ENCODE results near the gene SLBP.

The SLBP gene

GRCh38 chr4:1712216-1713002, at the start of gene SLBP:
SLBP (minus strand) TSS chr4:1712319; CDS start chr4:1712188, 131 bp downstream.
- DNase-seq = peak; percentile 99

GRCh38 chr4:1761130-1761689, 49.1 kb upstream of the SLBP start:
- no peak for DNase-seq

GRCh38 chr4:1760521-1761071, 48.5 kb upstream of the SLBP start:
- no peak for DNase-seq

GRCh38 chr4:1759818-1760223, 47.7 kb upstream of the SLBP start:
- no peak for DNase-seq

GRCh38 chr4:1759170-1759817, 47.2 kb upstream of the SLBP start:
- DNase-seq = no peak

- DNase-seq = no peak
These were observed 46.4 kb upstream of the SLBP start for GRCh38 chr4:1758306-1759121.

- no peak for DNase-seq
These were observed 45.7 kb upstream of the SLBP start for GRCh38 chr4:1757836-1758235.

- DNase-seq = no peak
These were observed 45.0 kb upstream of the SLBP start for GRCh38 chr4:1756893-1757779.

- no peak for DNase-seq
These were observed 44.0 kb upstream of the SLBP start for GRCh38 chr4:1756079-1756478.

GRCh38 chr4:1755297-1755696, 43.2 kb upstream of the SLBP start:
- DNase-seq = no peak

GRCh38 chr4:1754336-1754735, 42.2 kb upstream of the SLBP start:
- no peak for DNase-seq

GRCh38 chr4:1753697-1754311, 41.7 kb upstream of the SLBP start:
- no peak for DNase-seq

- DNase-seq = no peak
These were observed 41.2 kb upstream of the SLBP start for GRCh38 chr4:1753294-1753696.

- DNase-seq = peak; percentile 49
These were observed 40.3 kb upstream of the SLBP start for GRCh38 chr4:1752284-1753041.

- no peak for DNase-seq
These were observed 39.8 kb upstream of the SLBP start for GRCh38 chr4:1751919-1752283.

GRCh38 chr4:1751155-1751918, 39.2 kb upstream of the SLBP start:
- DNase-seq = no peak

- DNase-seq = no peak
These were observed 38.4 kb upstream of the SLBP start for GRCh38 chr4:1750381-1751154.

- DNase-seq = no peak
These were observed 37.7 kb upstream of the SLBP start for GRCh38 chr4:1749826-1750225.

- DNase-seq = no peak
These were observed 37.3 kb upstream of the SLBP start for GRCh38 chr4:1749370-1749769.

Data from activated CD4-positive, alpha-beta T cell treated with anti-CD3 and anti-CD28 coated beads, Interleukin-2, amount 50 U/mL, for 16 hours (primary cell).